Measurements from ENCODE around the gene CISH. TPM values are rescaled to one million over a fixed set of nuclear protein-coding genes. Genes with fewer than 3 reads are reported as not detected.
A peak's percentile ranks its signal among the peaks of the same experiment; 100 is the strongest.

The CISH gene
- total and polyA plus RNA-seq, 5 experiments from 2014 or later = 8.1 to 135 (median 16.3) TPM

DNA sequence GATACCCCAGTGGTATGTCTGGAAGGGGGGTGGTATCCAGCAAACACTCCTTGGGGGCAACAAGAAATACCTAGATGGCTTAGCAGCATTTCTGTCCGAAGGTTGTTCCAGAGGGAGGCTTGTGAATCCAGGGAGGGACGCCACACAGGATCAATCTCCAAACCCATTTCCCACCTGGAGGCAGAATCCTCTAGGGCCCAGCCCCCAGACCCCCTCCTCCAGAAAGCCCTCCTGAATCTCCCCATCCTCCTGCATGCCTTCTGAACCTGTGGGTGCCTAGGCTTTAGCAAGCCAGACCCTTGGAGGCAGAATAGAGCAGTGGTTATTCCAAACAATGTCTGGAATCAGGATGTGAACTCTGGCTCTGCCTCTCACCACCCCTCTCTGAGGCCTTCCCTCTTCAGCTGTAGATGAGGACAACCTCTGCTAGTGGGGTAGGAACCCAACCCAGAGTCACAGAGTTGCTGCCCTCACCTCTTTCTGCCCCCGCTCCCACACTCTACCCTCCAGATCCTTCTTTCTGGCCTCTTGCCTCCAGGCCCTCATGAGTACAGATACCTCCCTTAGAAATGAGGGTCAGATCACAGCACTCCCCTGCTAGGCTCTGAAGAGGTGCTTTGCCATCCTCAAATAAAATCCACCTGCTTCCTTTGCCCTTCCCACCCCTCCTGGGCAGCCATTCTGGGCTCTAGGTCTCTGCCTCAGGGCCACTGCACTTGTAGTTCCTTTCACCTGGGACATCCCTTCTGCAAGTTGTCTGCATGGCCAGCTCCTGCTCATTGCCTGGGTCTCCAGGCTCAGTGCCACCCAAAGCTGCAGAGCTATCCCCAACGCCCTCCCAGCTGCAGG is 8.1 kb downstream of the CISH start:
- DNase-seq (no peak), ATAC-seq (no peak)
- Mint-ChIP-seq H3K27ac (peak overlapping the region; percentile 88 to 99 (median 94)), H3K9me3 (no peaks in the 10 kb centered on the region), H3K36me3 (peaks cover under 1 to 52% (median 26%) of the 10 kb centered on the region in 3 donors), H3K4me1 (peaks cover 60 to 98% (median 97%) of the 10 kb centered on the region in 4 donors), H3K27me3 (no peaks in the 10 kb centered on the region), H3K4me3 (peak overlapping the region; percentile 11 to 96 (median 90))
- POLR2A ChIA-PET = interaction anchor here (1.8 to 21.2 kb wide), 5 partner anchors 7 to 28 kb away, joined by 4 to 623 read pairs (median 104); partner anchors contain the start of genes C3orf18, CISH, HEMK1 and MAPKAPK3

DNA sequence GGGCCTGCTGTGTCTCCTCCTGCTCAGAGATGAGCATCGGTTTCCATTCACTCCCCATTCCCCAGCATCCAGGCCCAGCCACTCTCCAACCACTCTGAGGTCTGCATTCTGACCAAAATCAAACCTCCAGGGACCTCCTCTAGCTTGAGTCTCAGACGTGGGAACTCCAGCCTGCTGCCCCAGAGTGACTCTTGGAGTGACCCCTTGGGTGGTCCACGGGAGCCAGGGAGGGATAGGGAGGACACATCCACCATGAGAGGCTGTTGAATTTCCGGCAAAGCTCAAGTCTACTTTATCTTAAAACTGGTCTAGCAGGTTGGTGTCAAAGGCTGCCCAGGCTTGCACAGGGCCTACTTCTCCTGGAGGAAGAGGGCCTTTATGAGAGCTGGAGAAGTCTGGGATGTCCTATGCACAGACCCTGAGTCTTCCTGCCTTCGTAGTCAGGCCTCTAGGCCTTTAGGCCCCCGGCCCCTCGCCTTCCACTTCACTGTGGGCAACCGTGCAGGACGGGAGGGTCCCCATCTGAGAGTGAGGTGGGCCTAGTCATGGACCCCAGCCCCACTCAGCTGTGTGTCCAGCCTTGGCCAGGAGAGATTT is 8.9 kb downstream of the CISH start:
- DNase-seq (no peak), ATAC-seq (no peak)
- Mint-ChIP-seq H3K4me3 (peak overlapping the region; percentile 36 to 92 (median 76)), H3K27ac (peak overlapping the region; percentile 88 to 99 (median 94)), H3K27me3 (no peaks in the 10 kb centered on the region), H3K4me1 (peaks cover 57 to 96% (median 94%) of the 10 kb centered on the region in 4 donors), H3K36me3 (peaks cover 0 to 44% (median 18%) of the 10 kb centered on the region in 3 donors), H3K9me3 (no peaks in the 10 kb centered on the region)
- POLR2A ChIA-PET = interaction anchor here (0.6 to 21.2 kb wide), 7 partner anchors 7 to 521 kb away, joined by 3 to 623 read pairs (median 14); partner anchors contain the start of genes C3orf18, CISH, HEMK1 and MAPKAPK3

- POLR2A ChIA-PET = interaction anchor here (0.6 to 21.2 kb wide), 7 partner anchors 9 to 1071 kb away, joined by 3 to 623 read pairs (median 14); partner anchors contain the start of genes C3orf18, CISH, HEMK1 and MAPKAPK3
- ATAC-seq = peak; percentile 69 to 83
- peaks cover 0 to 28% (median 7%) of the 10 kb centered on the region in 3 donors for H3K36me3 Mint-ChIP-seq
- H3K9me3 Mint-ChIP-seq = no peaks in the 10 kb centered on the region
- H3K4me1 Mint-ChIP-seq = peaks cover 50 to 81% (median 77%) of the 10 kb centered on the region in 4 donors
- H3K4me3 Mint-ChIP-seq = peak overlapping the region; percentile 62 to 92 (median 82)
- H3K27me3 Mint-ChIP-seq = no peaks in the 10 kb centered on the region
- peak; percentile 31 to 76 (median 56) for DNase-seq
- peak overlapping the region; percentile 88 to 99 (median 94) for H3K27ac Mint-ChIP-seq
These were observed 10.6 kb downstream of the CISH start for GRCh38 chr3:50600841-50601591.

GRCh38 chr3:50600141-50600753 is 11.3 kb downstream of the CISH start:
- Mint-ChIP-seq H3K4me1 (peaks cover 43 to 80% (median 72%) of the 10 kb centered on the region in 4 donors), H3K27me3 (no peaks in the 10 kb centered on the region), H3K36me3 (peaks cover 0 to 20% (median under 1%) of the 10 kb centered on the region in 3 donors), H3K4me3 (peak overlapping the region in 5 of 10 donors; percentile 30 to 92 (median 81)), H3K27ac (peak overlapping the region; percentile 88 to 99 (median 94)), H3K9me3 (no peaks in the 10 kb centered on the region)
- POLR2A ChIA-PET = interaction anchor here (7.5 to 21.2 kb wide), 3 partner anchors 10 to 25 kb away, joined by 104 to 623 read pairs (median 433); partner anchors contain the start of genes C3orf18, CISH and HEMK1
- ATAC-seq (no peak), DNase-seq (no peak)

GRCh38 chr3:50599716-50600118 is 11.9 kb downstream of the CISH start:
- H3K27me3 Mint-ChIP-seq = no peaks in the 10 kb centered on the region
- DNase-seq (no peak), ATAC-seq (no peak)
- H3K27ac Mint-ChIP-seq = peak overlapping the region; percentile 59 to 99 (median 94)
- peaks cover 41 to 80% (median 71%) of the 10 kb centered on the region in 4 donors for H3K4me1 Mint-ChIP-seq
- H3K9me3 Mint-ChIP-seq = no peaks in the 10 kb centered on the region
- peaks cover 0 to 15% (median 0%) of the 10 kb centered on the region in 3 donors for H3K36me3 Mint-ChIP-seq
- POLR2A ChIA-PET = interaction anchor here (7.5 to 21.2 kb wide), 3 partner anchors 10 to 25 kb away, joined by 104 to 623 read pairs (median 433); partner anchors contain the start of genes C3orf18, CISH and HEMK1
- H3K4me3 Mint-ChIP-seq = peak overlapping the region in 4 of 10 donors; percentile 30 to 92 (median 48)

DNA sequence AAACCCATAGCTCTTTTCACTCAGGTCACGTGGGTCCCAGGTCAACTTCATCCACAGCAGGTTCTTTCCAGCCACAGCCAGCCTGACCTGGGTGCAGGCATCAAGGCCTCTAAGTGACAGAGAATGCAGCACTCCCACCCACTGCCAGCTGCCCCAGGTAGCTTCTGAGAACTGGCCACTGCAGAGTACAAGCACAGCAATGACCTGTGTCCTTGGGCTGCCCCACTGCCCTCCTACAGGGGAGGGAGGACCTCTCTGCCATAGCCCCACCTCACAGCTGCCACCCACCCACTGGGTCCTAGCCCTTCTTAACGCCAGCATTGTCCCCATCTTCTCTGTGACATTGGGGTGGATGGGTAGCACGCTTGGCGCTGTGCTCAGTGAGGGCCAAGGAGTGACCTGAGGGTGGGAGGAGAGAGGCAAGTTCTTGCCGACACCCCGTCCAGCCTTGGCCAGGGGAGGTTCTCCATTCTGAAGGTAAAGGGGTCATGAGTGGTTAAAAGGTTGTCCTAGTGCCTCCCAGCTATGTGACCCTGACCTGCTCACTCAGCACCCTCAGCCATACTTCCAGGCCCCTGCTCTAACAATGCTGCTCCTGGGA is 12.4 kb downstream of the CISH start:
- peak overlapping the region; percentile 39 to 99 (median 94) for H3K27ac Mint-ChIP-seq
- no peaks in the 10 kb centered on the region for H3K27me3 Mint-ChIP-seq
- no peak for DNase-seq
- peaks cover 0 to 11% (median 0%) of the 10 kb centered on the region in 3 donors for H3K36me3 Mint-ChIP-seq
- POLR2A ChIA-PET = interaction anchor here (7.5 to 21.2 kb wide), 3 partner anchors 9 to 24 kb away, joined by 104 to 623 read pairs (median 433); partner anchors contain the start of genes C3orf18, CISH and HEMK1
- ATAC-seq = no peak
- H3K9me3 Mint-ChIP-seq = no peaks in the 10 kb centered on the region
- peak overlapping the region in 2 of 10 donors; percentile 26 to 92 for H3K4me3 Mint-ChIP-seq
- H3K4me1 Mint-ChIP-seq = peaks cover 38 to 80% (median 71%) of the 10 kb centered on the region in 4 donors

- no peaks in the 10 kb centered on the region for H3K36me3 Mint-ChIP-seq
- peak overlapping the region in 2 of 10 donors; percentile 15 to 38 for H3K4me3 Mint-ChIP-seq
These were observed 17.3 kb downstream of the CISH start for GRCh38 chr3:50594253-50594785.

DNA sequence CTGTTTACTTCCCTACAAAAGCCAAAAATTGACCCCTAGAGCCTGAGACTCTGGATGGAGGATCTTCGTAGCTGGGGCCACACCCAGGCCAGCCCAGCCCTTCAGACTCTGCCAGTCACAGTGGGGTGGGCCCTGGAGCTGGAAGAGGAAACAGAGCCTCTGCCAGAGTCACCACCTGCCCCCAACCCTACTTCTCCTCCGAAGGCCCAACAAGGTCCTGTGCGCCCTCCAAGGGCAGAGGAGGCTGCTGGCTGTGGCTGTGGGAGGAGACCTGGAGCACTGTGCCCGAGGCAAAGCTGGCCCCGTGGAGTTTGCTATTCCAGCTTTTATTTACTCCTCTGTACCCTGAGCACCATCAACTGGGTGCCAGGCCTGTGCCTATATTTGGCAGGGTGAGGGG is 19.0 kb downstream of the CISH start:
- H3K4me1 Mint-ChIP-seq = peaks cover 28 to 80% (median 72%) of the 10 kb centered on the region in 4 donors
- H3K27ac Mint-ChIP-seq = peak overlapping the region; percentile 81 to 98 (median 90)
- H3K9me3 Mint-ChIP-seq = no peaks in the 10 kb centered on the region
- H3K36me3 Mint-ChIP-seq = no peaks in the 10 kb centered on the region
- H3K4me3 Mint-ChIP-seq = peak overlapping the region in 9 of 10 donors; percentile 6 to 75 (median 64)
- POLR2A ChIA-PET = interaction anchor here (0.6 to 11.1 kb wide), 3 partner anchors 16 to 792 kb away, joined by 3 to 433 read pairs (median 203); partner anchors contain the start of genes C3orf18, CISH, HEMK1 and MAPKAPK3
- H3K27me3 Mint-ChIP-seq = no peaks in the 10 kb centered on the region
- ATAC-seq (no peak), DNase-seq (no peak)

More at GRCh38 chr3:50594253-50594785, 17.3 kb downstream of the CISH start:
- no peaks in the 10 kb centered on the region for H3K9me3 Mint-ChIP-seq
- POLR2A ChIA-PET = interaction anchor here (10.4 to 11.1 kb wide), 2 partner anchors 14 to 20 kb away, joined by 203 to 433 read pairs; partner anchors contain the start of genes C3orf18, CISH, HEMK1 and MAPKAPK3
- ATAC-seq (no peak), DNase-seq (no peak)
- no peaks in the 10 kb centered on the region for H3K27me3 Mint-ChIP-seq
- peaks cover 23 to 78% (median 65%) of the 10 kb centered on the region in 4 donors for H3K4me1 Mint-ChIP-seq
- H3K27ac Mint-ChIP-seq = peak overlapping the region in 8 of 10 donors; percentile 47 to 98 (median 90)

DNA sequence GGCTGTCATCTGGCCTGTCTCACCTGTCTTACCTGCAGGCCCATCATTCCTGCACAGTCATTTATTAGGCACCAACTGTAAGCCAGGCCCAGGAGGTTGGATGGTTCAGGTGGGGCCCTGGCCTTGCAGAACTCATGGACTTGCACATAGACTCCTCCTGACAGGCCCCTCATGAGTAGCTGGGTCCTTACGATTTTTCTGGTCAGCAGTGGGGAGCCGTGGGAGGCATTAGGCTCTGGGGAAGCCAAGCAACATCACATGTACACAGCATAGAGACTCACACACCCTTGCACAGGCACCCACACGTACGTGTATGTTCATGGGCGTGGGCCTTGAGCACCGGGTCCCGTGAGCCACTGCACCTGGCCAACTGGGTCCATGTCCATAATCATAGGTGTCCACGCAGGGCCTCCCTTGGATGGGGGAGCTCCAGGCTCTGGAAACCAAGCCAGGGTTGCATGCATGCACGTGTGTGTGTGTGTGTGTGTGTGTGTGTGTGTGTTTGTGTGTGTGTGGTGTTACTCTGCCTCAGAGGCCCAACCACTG is 20.3 kb downstream of the CISH start:
- POLR2A ChIA-PET = interaction anchor here (0.6 to 11.1 kb wide), 3 partner anchors 17 to 238 kb away, joined by 3 to 433 read pairs (median 203); partner anchors contain the start of genes C3orf18, CISH, HEMK1 and MAPKAPK3
- H3K27ac Mint-ChIP-seq = peak overlapping the region; percentile 88 to 96 (median 94)
- peak overlapping the region in 9 of 10 donors; percentile 64 to 85 (median 70) for H3K4me3 Mint-ChIP-seq
- ATAC-seq (peak; percentile 12 to 13), DNase-seq (no peak)
- H3K27me3 Mint-ChIP-seq = no peaks in the 10 kb centered on the region
- H3K36me3 Mint-ChIP-seq = no peaks in the 10 kb centered on the region
- H3K4me1 Mint-ChIP-seq = peaks cover 32 to 88% (median 77%) of the 10 kb centered on the region in 4 donors
- no peaks in the 10 kb centered on the region for H3K9me3 Mint-ChIP-seq

DNA sequence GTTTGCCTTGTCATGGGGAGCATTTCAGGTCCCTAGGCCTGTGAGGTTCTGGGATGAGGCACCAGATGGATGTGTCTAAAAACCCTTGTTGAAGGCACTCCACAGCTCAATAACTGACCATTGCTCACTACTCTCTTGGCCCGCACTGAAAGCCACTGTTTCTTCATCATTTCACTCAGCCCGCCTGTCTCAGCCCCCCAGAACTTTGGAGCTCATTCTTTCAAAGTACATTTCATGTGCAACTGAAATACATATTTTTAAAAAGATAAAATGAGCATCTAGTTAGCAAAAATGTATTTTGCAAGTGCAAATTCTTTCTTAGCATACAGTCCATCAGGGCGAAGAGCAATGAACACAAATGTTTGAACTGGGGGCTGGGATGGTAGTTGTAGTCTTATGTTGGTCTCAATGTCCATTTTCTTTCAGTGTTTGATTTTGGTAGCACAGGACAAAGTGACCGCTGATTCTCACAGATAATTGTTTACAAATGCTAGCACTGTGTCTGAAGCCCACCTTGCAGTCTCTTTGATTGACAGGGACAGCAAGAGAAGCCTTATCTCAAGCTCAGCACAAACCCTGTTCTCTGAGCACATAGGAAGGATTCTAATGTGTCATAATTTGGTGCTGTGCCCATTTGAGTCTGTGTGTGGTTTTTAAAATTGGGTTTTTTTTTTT is 22.7 kb downstream of the CISH start:
- H3K36me3 Mint-ChIP-seq = peaks cover 0 to 5% (median 5%) of the 10 kb centered on the region in 3 donors
- no peaks in the 10 kb centered on the region for H3K9me3 Mint-ChIP-seq
- H3K27me3 Mint-ChIP-seq = no peaks in the 10 kb centered on the region
- ATAC-seq = no peak
- POLR2A ChIA-PET = interaction anchor here (0.5 to 11.1 kb wide), 4 partner anchors 15 to 526 kb away, joined by 3 to 433 read pairs (median 104); partner anchors contain the start of genes C3orf18, CISH, HEMK1 and MAPKAPK3
- no peak for DNase-seq
- H3K4me1 Mint-ChIP-seq = peaks cover 33 to 81% (median 66%) of the 10 kb centered on the region in 4 donors
- H3K27ac Mint-ChIP-seq = peak overlapping the region; percentile 32 to 95 (median 88)
- H3K4me3 Mint-ChIP-seq = peak overlapping the region in 8 of 10 donors; percentile 9 to 66 (median 48)
